NOMO-1 (cell line): Measurements from ENCODE around the gene CLPTM1L.
"Not testable (repeated sequence)": the region's sequence is repeated elsewhere in the genome, so short reads cannot be mapped to it uniquely, and the experiment has no call there.

ENCODE experiments used
- DNase-seq, 2 experiments: peaks; one replicate each; lab custom pipeline; 2025; ENCODE audit not compliant: unreplicated experiment in 2 of 2; lab: John Stamatoyannopoulos, UW

Gene CLPTM1L

GRCh38 chr5:1330146-1330846 is 14.6 kb downstream of the CLPTM1L start:
- DNase-seq, result no peak

GRCh38 chr5:1329111-1329579 is 15.8 kb downstream of the CLPTM1L start:
- no peak for DNase-seq

DNA sequence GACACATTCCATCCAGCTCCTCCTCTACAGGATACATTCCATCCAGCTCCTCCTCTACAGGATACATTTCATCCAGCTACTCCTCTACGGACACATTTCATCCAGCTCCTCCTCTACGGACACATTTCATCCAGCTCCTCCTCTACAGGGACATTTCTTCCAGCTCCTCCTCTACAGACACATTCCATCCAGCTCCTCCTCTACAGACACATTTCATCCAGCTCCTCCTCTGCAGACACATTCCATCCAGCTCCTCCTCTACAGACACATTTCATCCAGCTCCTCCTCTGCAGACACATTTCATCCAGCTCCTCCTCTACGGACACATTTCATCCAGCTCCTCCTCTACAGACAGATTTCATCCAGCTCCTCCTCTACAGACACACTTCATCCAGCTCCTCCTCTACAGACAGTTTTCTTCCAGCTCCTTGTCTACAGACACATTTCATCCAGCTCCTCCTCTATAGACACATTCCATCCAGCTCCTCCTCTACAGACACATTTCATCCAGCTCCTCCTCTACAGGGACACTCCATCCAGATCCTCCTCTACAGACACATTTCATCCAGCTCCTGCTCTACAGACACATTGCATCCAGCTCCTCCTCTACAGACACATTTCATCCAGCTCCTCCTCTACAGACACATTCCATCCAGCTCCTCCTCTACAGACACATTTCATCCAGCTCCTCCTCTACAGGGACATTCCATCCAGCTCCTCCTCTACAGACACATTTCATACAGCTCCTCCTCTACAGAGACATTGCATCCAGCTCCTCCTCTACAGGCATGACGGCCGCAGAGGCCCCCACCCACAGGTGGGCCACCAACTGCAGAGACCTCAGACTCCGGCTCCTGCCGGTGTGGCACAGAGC is 16.4 kb downstream of the CLPTM1L start:
- DNase-seq, result not testable (repeated sequence)

- DNase-seq, result not testable (repeated sequence)
Observed at GRCh38 chr5:1326901-1327756, 17.8 kb downstream of the CLPTM1L start.

GRCh38 chr5:1326532-1326875 is 18.4 kb downstream of the CLPTM1L start:
- DNase-seq, result not testable (repeated sequence)

- DNase-seq, result no peak
Observed at GRCh38 chr5:1325870-1326531, 18.9 kb downstream of the CLPTM1L start.

GRCh38 chr5:1325191-1325741 is 19.6 kb downstream of the CLPTM1L start:
- no peak for DNase-seq

DNA sequence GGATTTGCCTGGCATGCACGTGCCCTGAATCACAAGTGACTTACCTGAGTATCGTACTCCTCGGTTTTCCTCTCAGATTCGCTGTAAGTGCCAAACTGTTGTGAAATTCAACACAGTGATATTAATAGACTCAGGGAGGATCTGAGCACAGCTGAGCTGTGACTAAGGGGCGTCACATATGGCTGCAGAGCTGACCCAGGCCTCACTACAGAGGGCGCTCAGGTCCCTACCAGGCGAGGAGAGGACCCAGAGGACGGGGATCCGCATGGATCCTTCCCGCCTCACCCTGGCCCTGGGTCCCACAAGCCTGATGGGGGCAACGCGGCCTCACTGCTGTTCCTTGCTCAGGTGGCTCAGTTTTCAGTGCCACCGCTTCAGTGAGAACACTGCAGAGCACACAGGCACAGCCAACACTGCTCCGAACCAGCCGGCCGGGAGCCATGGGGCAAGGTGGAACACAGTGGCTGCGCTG is 20.1 kb downstream of the CLPTM1L start:
- DNase-seq, result no peak

DNA sequence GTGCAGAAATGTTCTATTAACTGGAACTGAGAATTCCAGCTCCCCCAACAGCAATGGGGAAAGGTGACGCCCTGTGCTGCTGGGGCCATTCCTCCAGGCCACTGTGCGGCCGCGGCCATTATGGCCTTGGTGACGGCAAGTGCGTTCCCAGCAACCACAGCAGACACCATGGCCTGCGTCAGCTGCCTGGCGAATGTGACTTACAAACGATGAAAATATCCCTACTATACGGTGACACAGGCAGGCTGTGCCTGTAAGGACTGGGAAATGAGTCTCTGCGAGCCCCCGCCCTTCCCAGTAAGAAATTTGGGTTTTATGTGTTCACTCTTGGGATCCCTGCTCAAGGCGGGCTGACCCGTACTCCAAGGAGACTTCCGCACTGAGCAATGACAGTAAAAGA is 20.6 kb downstream of the CLPTM1L start:
- DNase-seq, result no peak

- no peak for DNase-seq
Observed at GRCh38 chr5:1323803-1324173, 21.1 kb downstream of the CLPTM1L start.

GRCh38 chr5:1322955-1323802 is 21.7 kb downstream of the CLPTM1L start:
- DNase-seq, result no peak

- DNase-seq, result no peak
Observed at GRCh38 chr5:1322036-1322900, 22.6 kb downstream of the CLPTM1L start.

DNA sequence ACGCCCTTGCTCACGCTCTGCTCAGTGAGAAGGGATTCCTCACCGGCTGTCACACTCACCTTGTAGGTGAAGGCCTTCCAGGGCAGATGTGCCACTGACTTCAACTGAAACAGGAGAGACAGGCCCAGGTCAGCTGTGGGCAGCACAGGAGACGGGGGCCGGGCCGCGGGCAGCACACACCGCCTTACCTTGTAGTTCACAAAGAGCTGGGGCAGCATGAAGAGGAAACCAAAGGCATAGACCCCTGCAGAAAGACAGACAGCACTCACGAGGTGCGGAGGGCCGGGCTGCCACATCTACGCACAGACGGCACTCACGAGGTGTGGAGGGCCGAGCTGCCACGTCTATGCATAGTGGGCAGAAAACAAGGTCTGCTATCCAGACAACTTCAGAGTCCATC is 23.3 kb downstream of the CLPTM1L start:
- DNase-seq, result no peak

DNA sequence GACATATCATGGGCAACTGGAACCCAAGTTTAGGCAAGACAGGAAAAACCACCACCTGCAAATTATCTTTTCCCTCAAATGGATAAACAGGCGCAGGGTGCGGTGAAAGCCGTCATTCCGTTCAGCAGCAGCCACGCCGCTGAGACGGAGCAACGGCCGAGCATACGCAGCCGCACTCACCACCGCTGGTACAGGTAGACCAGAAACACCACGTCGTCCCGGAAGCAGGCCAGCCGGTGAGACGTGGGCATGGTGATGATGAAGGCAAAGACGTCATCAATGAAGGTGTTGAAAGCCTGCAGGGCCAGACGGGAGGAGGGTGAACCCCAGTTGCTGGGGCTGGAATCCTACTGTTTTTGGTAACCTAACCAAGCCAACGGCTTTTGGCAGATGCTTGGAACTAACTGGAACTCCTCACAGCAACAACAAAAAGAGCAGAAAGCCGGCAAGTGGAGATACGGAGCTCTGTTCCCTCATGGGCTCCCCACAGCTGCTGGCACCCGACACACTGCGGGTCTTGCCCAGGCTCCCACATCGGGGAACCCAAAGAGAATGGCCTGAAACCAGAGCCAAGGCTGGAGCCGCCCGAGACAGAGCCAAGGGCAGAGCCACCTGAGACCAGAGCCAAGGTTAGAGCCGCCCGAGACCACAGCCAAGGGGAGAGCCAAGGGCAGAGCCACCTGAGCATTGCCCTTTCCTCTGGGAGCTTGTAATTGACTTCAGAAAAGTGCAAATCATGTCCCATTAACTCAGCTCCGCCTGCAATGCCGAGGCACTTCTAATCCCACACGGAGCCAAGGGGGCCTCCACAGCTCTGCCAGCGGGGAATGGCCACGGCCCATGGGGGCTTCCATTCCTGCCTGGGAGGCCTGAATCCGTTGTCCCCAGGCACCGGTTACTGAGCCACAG is 24.2 kb downstream of the CLPTM1L start:
- no peak for DNase-seq

DNA sequence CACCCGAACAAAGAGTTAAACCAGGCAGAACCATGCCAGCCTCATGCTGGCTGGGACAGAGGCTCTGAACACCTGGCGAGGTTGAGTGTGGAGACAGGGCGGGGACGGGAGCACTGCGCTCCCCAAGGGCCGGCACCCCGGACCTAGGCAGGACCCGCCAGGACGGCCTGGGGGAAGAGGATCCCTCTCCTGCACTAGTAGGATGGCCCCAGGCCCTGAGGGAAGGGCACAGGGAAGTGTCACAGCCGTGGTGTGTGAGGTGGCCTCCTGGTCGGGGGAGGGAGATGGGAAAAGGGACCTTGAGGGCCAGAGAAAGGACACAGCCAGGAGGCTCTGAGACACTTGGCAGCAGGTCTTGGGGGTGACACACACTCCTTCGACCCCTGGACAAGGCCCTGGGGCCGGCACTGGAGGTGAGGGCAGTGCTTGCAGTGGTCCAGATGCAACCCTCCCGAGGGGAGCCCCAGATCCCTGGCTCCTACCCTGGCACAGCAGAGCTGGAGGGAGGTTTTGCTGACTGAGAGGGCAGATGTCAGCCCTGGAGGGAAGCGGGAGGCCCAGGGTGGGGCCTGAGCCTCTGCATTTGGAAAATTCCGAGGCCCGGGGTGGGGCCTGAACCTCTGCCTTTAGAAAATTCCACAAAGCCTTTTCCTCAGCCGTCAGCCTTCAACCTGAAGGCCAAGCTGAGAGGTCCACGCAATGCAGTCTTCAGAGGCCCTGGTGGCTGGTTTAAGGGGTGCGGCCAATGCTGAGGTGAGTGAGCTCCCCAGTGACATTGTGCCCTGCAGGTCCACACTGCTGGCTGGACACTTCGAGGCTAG is 25.3 kb downstream of the CLPTM1L start:
- no peak for DNase-seq

- no peak for DNase-seq
Observed at GRCh38 chr5:1318659-1319251, 26.1 kb downstream of the CLPTM1L start.
